NT2/D1 (cell line): ENCODE data around the gene PIP4K2C.

Source experiments
- YY1 ChIP-seq: IDR thresholded peaks from 2 replicates; pipeline ENCODE4 v1.6.1; 2011; ENCODE audit not compliant: insufficient read length, insufficient read depth
- ZNF274 ChIP-seq: IDR thresholded peaks from 2 replicates; pipeline ENCODE4 v1.6.1; 2011; ENCODE audit warnings: mild to moderate bottlenecking, low read depth, low read length

GRCh38 chr12:57580466-57580795 is 10.6 kb upstream of the PIP4K2C start:
- TF ChIP-seq ZNF274 (no peak), YY1 (no peak)
